MM.1S (cell line): ENCODE results near the gene FOSB.

Experiments
- DNase-seq: peaks from one replicate; pipeline ENCODE4 v3.0.0-alpha.2; 2015
- H2AFZ ChIP-seq: fragments of 300-600 bp; sonication (generic); 2 replicates; pipeline ENCODE4 v1.6.0; 2016; ENCODE audit warnings: antibody characterized with exemption, low read length
- H3F3A ChIP-seq: fragments of 300-600 bp; sonication (generic); 2 replicates; pipeline ENCODE4 v1.6.1; 2016; ENCODE audit warnings: mild to moderate bottlenecking, antibody characterized with exemption, low read length, moderate library complexity, mixed read lengths; ENCODE audit not compliant: insufficient read depth
- H3K27ac ChIP-seq: fragments of 300-600 bp; sonication (generic); 2 replicates; pipeline ENCODE4 v1.5.1; 2016; ENCODE audit warnings: mild to moderate bottlenecking, low read length
- H3K27me3 ChIP-seq: fragments of 300-600 bp; sonication (generic); replicated peaks from 2 replicates; pipeline ENCODE4 v1.6.0; 2016; ENCODE audit warnings: low read length; ENCODE audit not compliant: insufficient read depth
- H3K36me3 ChIP-seq: fragments of 300-600 bp; sonication (generic); replicated peaks from 2 replicates; pipeline ENCODE4 v1.6.1; 2016; ENCODE audit warnings: mild to moderate bottlenecking, low read length, mixed read lengths; ENCODE audit not compliant: insufficient read depth
- H3K4me1 ChIP-seq: fragments of 300-600 bp; sonication (generic); 2 replicates; pipeline ENCODE4 v1.6.1; 2016; ENCODE audit warnings: low read length, mixed read lengths
- H3K4me2 ChIP-seq: fragments of 300-600 bp; sonication (generic); 2 replicates; pipeline ENCODE4 v1.6.0; 2016; ENCODE audit warnings: low read depth, low read length
- H3K4me3 ChIP-seq: fragments of 300-600 bp; sonication (generic); 2 replicates; pipeline ENCODE4 v1.5.1; 2016; ENCODE audit warnings: low read length, mixed read lengths
- H3K79me2 ChIP-seq: fragments of 300-600 bp; sonication (generic); 2 replicates; pipeline ENCODE4 v1.6.1; 2016; ENCODE audit warnings: mixed run types, low read length, mixed read lengths
- H3K9ac ChIP-seq: fragments of 300-600 bp; sonication (generic); 2 replicates; pipeline ENCODE4 v1.6.1; 2016; ENCODE audit warnings: low read length, mixed read lengths
- H3K9me2 ChIP-seq: fragments of 300-600 bp; sonication (generic); replicated peaks from 2 replicates; pipeline ENCODE4 v1.6.1; 2016; ENCODE audit warnings: mild to moderate bottlenecking, low read length, mixed read lengths; ENCODE audit not compliant: insufficient read depth
- H3K9me3 ChIP-seq: fragments of 300-600 bp; sonication (generic); replicated peaks from 2 replicates; pipeline ENCODE4 v1.6.1; 2016; ENCODE audit warnings: mild to moderate bottlenecking, low read length, mixed read lengths; ENCODE audit not compliant: insufficient read depth
- H4K20me1 ChIP-seq: fragments of 300-600 bp; sonication (generic); 2 replicates; pipeline ENCODE4 v1.6.1; 2016; ENCODE audit warnings: mild to moderate bottlenecking, low read length, moderate library complexity, mixed read lengths; ENCODE audit not compliant: insufficient read depth
- EZH2 ChIP-seq: fragments of 300-600 bp; sonication (generic); optimal IDR thresholded peaks from 2 replicates; pipeline ENCODE3; 2017; ENCODE audit warnings: low read depth, mild to moderate bottlenecking, antibody characterized with exemption, low read length, mixed read lengths
- EZH2phosphoT487 ChIP-seq: fragments of 300-600 bp; sonication (generic); IDR thresholded peaks from 2 replicates; pipeline ENCODE4 v1.6.1; 2018; ENCODE audit warnings: antibody characterized with exemption, low read length
- TF ChIP-seq, protein P1 (sequence below): fragments of 300-600 bp; sonication (generic); IDR thresholded peaks from 2 replicates; pipeline ENCODE4 v1.5.1; 2016; ENCODE audit warnings: antibody characterized with exemption, low read length, mixed read lengths

Gene FOSB

DNA sequence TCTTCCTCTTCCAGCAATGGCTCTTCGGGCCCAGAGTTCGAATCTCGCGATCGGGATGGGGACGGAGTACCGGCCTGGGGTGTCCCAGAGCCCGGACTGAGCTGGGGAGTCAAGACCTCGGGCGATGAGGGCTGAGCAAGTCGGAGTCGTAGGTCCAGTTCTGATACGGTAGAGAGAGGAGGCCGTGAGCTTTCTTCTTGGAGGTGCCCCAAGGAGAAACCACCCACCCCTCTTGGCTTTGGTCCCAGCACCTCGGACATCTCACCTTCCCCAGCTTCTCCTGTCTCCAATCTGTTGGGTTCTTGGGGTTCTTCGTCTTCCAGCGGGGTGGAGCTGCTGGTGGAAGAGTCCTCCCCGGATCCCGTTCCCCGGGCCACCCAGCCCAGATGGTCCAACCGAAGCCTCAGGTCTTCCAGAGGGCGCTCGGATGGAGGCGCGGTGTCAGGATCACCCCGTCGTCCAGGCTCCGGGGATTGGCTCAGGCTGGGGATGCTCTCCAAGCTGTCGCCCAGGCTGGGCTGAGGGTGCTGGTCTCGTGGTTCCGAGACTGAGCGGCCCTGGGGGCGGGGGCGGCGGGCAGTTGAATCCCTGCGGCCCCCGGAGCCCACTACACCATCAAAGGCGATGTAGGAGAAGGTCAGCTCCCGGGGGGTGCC, 26.6 kb downstream of the FOSB start:
- Histone ChIP-seq H3K79me2 (no peaks in the 10 kb centered on the region), H3K27me3 (peaks cover 64% of the 10 kb centered on the region), H3F3A (no peaks in the 10 kb centered on the region; the same call in 1 of the 2 replicates), H3K9me2 (no peaks in the 10 kb centered on the region), H3K4me1 (peaks cover 9% of the 10 kb centered on the region), H3K27ac (no peak overlapping the region), H3K9me3 (no peaks in the 10 kb centered on the region), H2AFZ (no peak overlapping the region), H3K4me3 (no peak overlapping the region), H3K36me3 (no peaks in the 10 kb centered on the region), H3K9ac (no peak overlapping the region), H3K4me2 (no peak overlapping the region), H4K20me1 (no peaks in the 10 kb centered on the region)
- no peak for TF ChIP-seq EZH2
- TF ChIP-seq EZH2phosphoT487 = no peak
- TF ChIP-seq, protein P1, sequence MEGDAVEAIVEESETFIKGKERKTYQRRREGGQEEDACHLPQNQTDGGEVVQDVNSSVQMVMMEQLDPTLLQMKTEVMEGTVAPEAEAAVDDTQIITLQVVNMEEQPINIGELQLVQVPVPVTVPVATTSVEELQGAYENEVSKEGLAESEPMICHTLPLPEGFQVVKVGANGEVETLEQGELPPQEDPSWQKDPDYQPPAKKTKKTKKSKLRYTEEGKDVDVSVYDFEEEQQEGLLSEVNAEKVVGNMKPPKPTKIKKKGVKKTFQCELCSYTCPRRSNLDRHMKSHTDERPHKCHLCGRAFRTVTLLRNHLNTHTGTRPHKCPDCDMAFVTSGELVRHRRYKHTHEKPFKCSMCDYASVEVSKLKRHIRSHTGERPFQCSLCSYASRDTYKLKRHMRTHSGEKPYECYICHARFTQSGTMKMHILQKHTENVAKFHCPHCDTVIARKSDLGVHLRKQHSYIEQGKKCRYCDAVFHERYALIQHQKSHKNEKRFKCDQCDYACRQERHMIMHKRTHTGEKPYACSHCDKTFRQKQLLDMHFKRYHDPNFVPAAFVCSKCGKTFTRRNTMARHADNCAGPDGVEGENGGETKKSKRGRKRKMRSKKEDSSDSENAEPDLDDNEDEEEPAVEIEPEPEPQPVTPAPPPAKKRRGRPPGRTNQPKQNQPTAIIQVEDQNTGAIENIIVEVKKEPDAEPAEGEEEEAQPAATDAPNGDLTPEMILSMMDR = no peak
- no peak for DNase-seq

- Histone ChIP-seq H3K79me2 (no peaks in the 10 kb centered on the region), H3K9ac (no peak overlapping the region), H4K20me1 (no peaks in the 10 kb centered on the region), H3K4me1 (peaks cover 9% of the 10 kb centered on the region), H3K9me2 (no peaks in the 10 kb centered on the region), H3F3A (no peaks in the 10 kb centered on the region; the same call in 1 of the 2 replicates), H3K9me3 (no peaks in the 10 kb centered on the region), H3K36me3 (no peaks in the 10 kb centered on the region), H3K4me3 (no peak overlapping the region), H2AFZ (no peak overlapping the region), H3K27ac (no peak overlapping the region), H3K27me3 (peaks cover 68% of the 10 kb centered on the region), H3K4me2 (no peak overlapping the region)
- no peak for DNase-seq
- TF ChIP-seq EZH2 (no peak), EZH2phosphoT487 (no peak)
- TF ChIP-seq, protein P1 = no peak
Measured at GRCh38 chr19:45495178-45495577, 27.4 kb downstream of the FOSB start.

DNA sequence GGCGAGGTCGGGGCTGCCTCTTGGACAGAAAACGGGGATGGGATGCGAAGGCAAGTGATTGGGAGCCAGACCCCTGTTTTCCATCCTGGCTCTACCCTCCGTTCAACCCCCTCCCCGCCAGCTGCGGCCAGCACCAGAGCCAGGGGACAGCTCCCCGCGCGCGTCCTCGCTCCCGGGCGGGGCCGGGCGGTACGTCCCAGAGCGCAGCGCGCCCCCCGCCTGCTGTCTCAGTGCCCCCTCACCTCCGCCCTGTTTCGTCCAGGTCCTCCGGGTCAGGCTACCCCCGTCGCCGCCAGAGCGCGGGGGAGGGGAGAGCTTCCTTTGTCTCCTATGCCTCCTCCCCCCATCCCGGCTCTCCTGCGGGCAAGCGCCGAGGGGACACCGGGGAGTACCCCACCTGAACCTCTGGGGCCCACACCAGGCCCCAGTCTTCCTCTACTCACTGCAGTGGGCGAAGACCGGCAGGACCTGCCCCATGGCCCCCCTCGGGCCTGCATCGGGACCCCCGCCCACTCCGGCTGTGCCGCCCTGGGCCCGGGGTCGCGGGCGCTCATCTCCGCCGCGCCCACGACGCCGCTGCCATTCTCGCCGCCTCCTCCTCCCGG, 28.7 kb downstream of the FOSB start:
- Histone ChIP-seq H3K9me2 (no peaks in the 10 kb centered on the region), H4K20me1 (no peaks in the 10 kb centered on the region), H3K9me3 (no peaks in the 10 kb centered on the region), H3K79me2 (no peaks in the 10 kb centered on the region), H2AFZ (0 out of 2 replicates have a peak overlapping the region, but pooled peaks have one; percentile 12), H3K9ac (no peak overlapping the region), H3K4me2 (peak overlapping the region; percentile 99), H3K4me3 (peak overlapping the region; percentile 61), H3K4me1 (peaks cover 9% of the 10 kb centered on the region), H3F3A (no peaks in the 10 kb centered on the region; the same call in 1 of the 2 replicates), H3K27ac (no peak overlapping the region), H3K36me3 (no peaks in the 10 kb centered on the region), H3K27me3 (peaks cover 68% of the 10 kb centered on the region)
- DNase-seq = peak; percentile 42
- TF ChIP-seq, protein P1 = no peak
- TF ChIP-seq EZH2 (no peak), EZH2phosphoT487 (no peak)
